Glutamatergic neuron (in vitro differentiated cells): ENCODE data around the gene PPP1R14C. TPM values are rescaled to one million over a fixed set of nuclear protein-coding genes. Genes with fewer than 3 reads are reported as not detected.
"Not testable (repeated sequence)": the region's sequence is repeated elsewhere in the genome, so short reads cannot be mapped to it uniquely, and the experiment has no call there.

ENCODE experiments used
- DNase-seq: peaks from one replicate; pipeline ENCODE4 v3.0.0; 2022
- H3K27ac Mint-ChIP-seq: one replicate; pipeline ENCODE4 v1.8.0; 2020; ENCODE audit warnings: mild to moderate bottlenecking, mixed read lengths, inconsistent platforms; ENCODE audit not compliant: unreplicated experiment
- H3K27me3 Mint-ChIP-seq: one replicate; pipeline ENCODE4 v1.8.0; 2020; ENCODE audit warnings: mild to moderate bottlenecking, moderate library complexity, mixed read lengths, inconsistent platforms; ENCODE audit not compliant: unreplicated experiment
- H3K36me3 Mint-ChIP-seq: one replicate; pipeline ENCODE4 v1.8.0; 2020; ENCODE audit warnings: mild to moderate bottlenecking, mixed read lengths, inconsistent platforms; ENCODE audit not compliant: unreplicated experiment
- H3K4me1 Mint-ChIP-seq: one replicate; pipeline ENCODE4 v1.8.0; 2020; ENCODE audit warnings: mild to moderate bottlenecking, low read depth, mixed read lengths, inconsistent platforms; ENCODE audit not compliant: unreplicated experiment
- H3K4me3 Mint-ChIP-seq: one replicate; pipeline ENCODE4 v1.8.0; 2020; ENCODE audit warnings: mild to moderate bottlenecking, mixed read lengths, inconsistent platforms; ENCODE audit not compliant: unreplicated experiment
- H3K9me3 Mint-ChIP-seq: one replicate; pipeline ENCODE4 v1.8.0; 2020; ENCODE audit warnings: mild to moderate bottlenecking, moderate library complexity, mixed read lengths, inconsistent platforms; ENCODE audit not compliant: unreplicated experiment
- total RNA-seq: library from RNA; stranded (reverse); fragmentation: NEBNext Ultra II Directional; extraction: Animal tissue kit (Norgen Biotek cat#: 25700); gene quantifications from one replicate; pipeline ENCODE4 v1.2.1, GENCODE V29; 2021; ENCODE audit not compliant: unreplicated experiment
- TF ChIP-seq, protein P1 (sequence below): fragments of 200-600 bp; sonication (generic); IDR thresholded peaks from one replicate; pipeline ENCODE4 v1.5.0; 2021; ENCODE audit not compliant: partially characterized antibody, unreplicated experiment

The PPP1R14C gene
- total RNA-seq, 1 donor from 2014 or later: 4.1 TPM

DNA sequence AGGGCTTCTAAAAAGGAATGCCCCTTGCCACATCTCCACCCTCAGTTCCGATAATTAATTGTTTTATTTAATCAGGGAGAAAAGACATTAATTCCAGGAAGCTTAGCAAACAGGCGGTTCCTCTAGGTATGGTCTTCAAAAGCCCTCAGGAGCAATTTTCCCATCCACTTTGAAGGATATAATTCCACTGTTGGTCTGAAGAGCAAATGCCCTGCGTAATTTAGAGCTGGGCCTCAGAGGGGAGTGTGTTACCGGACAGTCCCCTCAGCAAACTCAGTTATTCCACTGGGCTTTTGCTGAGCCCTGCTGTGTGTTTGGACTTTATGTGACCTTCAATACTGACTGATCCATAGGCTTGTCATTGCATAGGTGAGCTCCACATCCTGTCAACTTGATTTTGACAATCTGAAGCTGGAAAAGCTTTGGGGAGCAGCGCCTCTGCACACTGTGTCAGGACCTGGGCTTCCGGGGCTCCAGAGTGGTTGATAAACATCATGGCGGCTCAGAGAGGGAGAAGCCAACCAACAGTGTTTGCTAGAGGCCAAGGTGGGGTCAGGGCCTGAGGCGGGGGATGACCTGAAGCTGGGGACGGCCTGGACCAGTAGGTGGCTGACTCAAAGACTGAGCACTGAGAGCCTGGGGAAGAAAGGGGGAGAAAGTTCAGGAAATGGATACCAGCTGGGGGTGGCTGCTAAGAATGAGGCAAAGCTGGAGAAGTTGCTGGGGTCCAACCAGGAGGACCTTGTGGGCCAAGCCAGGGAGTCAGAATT, 43.5 kb downstream of the PPP1R14C start:
- H3K27ac Mint-ChIP-seq: no peak overlapping the region
- peaks cover under 1% of the 10 kb centered on the region for H3K36me3 Mint-ChIP-seq
- H3K9me3 Mint-ChIP-seq: peaks cover 2% of the 10 kb centered on the region
- TF ChIP-seq, protein P1, sequence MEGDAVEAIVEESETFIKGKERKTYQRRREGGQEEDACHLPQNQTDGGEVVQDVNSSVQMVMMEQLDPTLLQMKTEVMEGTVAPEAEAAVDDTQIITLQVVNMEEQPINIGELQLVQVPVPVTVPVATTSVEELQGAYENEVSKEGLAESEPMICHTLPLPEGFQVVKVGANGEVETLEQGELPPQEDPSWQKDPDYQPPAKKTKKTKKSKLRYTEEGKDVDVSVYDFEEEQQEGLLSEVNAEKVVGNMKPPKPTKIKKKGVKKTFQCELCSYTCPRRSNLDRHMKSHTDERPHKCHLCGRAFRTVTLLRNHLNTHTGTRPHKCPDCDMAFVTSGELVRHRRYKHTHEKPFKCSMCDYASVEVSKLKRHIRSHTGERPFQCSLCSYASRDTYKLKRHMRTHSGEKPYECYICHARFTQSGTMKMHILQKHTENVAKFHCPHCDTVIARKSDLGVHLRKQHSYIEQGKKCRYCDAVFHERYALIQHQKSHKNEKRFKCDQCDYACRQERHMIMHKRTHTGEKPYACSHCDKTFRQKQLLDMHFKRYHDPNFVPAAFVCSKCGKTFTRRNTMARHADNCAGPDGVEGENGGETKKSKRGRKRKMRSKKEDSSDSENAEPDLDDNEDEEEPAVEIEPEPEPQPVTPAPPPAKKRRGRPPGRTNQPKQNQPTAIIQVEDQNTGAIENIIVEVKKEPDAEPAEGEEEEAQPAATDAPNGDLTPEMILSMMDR: no peak
- H3K27me3 Mint-ChIP-seq: peaks cover 5% of the 10 kb centered on the region
- peaks cover 2% of the 10 kb centered on the region for H3K4me1 Mint-ChIP-seq
- DNase-seq: no peak
- no peak overlapping the region for H3K4me3 Mint-ChIP-seq

GRCh38 chr6:150187433-150187832, 44.6 kb downstream of the PPP1R14C start:
- not testable (repeated sequence) for DNase-seq, H3K27ac Mint-ChIP-seq, H3K9me3 Mint-ChIP-seq, H3K27me3 Mint-ChIP-seq, H3K4me3 Mint-ChIP-seq, H3K4me1 Mint-ChIP-seq, H3K36me3 Mint-ChIP-seq

DNA sequence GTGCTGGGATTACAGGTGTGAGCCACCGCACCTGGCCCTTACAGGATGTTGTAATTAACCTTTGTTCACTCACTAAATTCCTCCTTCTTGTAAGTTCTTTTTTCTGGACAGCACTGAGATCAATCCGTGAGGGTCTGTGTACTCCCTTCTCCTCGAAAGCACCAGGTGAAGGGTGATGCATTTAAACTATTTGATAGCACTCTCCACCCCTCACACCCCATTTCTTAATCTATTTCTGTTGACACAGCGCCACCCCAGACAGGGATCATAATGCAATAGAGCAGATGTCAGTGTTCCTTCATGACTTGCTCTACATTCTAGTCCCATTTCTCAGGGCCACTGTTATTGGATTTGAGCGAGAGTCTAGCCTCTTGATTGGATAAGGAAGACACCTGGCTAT, 46.3 kb downstream of the PPP1R14C start:
- peaks cover 9% of the 10 kb centered on the region for H3K36me3 Mint-ChIP-seq
- H3K27ac Mint-ChIP-seq: no peak overlapping the region
- no peak for DNase-seq
- peaks cover 2% of the 10 kb centered on the region for H3K4me1 Mint-ChIP-seq
- H3K4me3 Mint-ChIP-seq: no peak overlapping the region
- peaks cover 3% of the 10 kb centered on the region for H3K9me3 Mint-ChIP-seq
- TF ChIP-seq, protein P1: no peak
- peaks cover 5% of the 10 kb centered on the region for H3K27me3 Mint-ChIP-seq

DNA sequence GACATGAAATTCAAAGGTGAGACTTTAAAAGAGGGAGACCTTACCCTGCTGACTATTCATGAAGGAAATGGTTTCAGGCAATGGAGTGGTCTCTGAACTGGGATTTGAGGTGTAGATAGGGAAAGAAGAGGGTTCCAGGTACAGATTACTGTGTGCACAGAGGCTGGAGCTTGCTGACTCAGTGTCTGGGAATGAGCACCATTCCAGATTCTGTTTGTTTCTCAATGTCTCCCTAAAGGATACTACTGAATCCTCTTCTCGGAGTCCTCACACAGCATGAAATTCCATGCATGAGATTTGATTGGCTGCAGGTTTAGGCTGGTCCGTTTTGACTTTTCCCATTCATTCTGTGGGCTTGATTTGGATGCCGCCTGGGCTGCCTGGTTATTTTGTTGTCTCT, 49.0 kb downstream of the PPP1R14C start:
- peaks cover 5% of the 10 kb centered on the region for H3K4me1 Mint-ChIP-seq

GRCh38 chr6:150194195-150194594, 51.4 kb downstream of the PPP1R14C start:
- Mint-ChIP-seq H3K4me1 (peaks cover 4% of the 10 kb centered on the region), H3K36me3 (peaks cover 9% of the 10 kb centered on the region), H3K27me3 (peaks cover 9% of the 10 kb centered on the region), H3K27ac (no peak overlapping the region), H3K9me3 (peaks cover 4% of the 10 kb centered on the region), H3K4me3 (no peak overlapping the region)
- TF ChIP-seq, protein P1: no peak
- no peak for DNase-seq

More for the DNA sequence above, 49.0 kb downstream of the PPP1R14C start:
- TF ChIP-seq, protein P1: no peak
- H3K27me3 Mint-ChIP-seq: peaks cover 6% of the 10 kb centered on the region
- no peak overlapping the region for H3K27ac Mint-ChIP-seq
- H3K4me3 Mint-ChIP-seq: no peak overlapping the region
- DNase-seq: no peak
- peaks cover 3% of the 10 kb centered on the region for H3K9me3 Mint-ChIP-seq
- peaks cover 9% of the 10 kb centered on the region for H3K36me3 Mint-ChIP-seq
